ENCODE measurements around the gene FBN1.
A peak's percentile ranks its signal among the peaks of the same experiment; 100 is the strongest.

Gene FBN1

GRCh38 chr15:48645558-48646330 lies at the start of gene FBN1:
Gene FBN1 (minus strand): TSS chr15:48645709. CDS start chr15:48644769, 940 bp downstream.
- peak; percentile 96 for DNase-seq

GRCh38 chr15:48693484-48693883 lies 48.0 kb upstream of the FBN1 start:
- peak; percentile 77 for DNase-seq

- no peak for DNase-seq
These were observed 43.0 kb upstream of the FBN1 start for GRCh38 chr15:48688493-48688892.

GRCh38 chr15:48683991-48684765 lies 38.7 kb upstream of the FBN1 start:
- DNase-seq = no peak

- peak; percentile 54 for DNase-seq
These were observed 37.6 kb upstream of the FBN1 start for GRCh38 chr15:48682942-48683651.

- DNase-seq = peak; percentile 59
These were observed 35.8 kb upstream of the FBN1 start for GRCh38 chr15:48681353-48681752.

- DNase-seq = peak; percentile 98
These were observed 35.3 kb upstream of the FBN1 start for GRCh38 chr15:48680841-48681240.

- peak; percentile 46 for DNase-seq
These were observed 34.4 kb upstream of the FBN1 start for GRCh38 chr15:48679952-48680351.

GRCh38 chr15:48678851-48679250 lies 33.3 kb upstream of the FBN1 start:
- no peak for DNase-seq

- DNase-seq = no peak
These were observed 32.3 kb upstream of the FBN1 start for GRCh38 chr15:48677821-48678220.

GRCh38 chr15:48675436-48675835 lies 29.9 kb upstream of the FBN1 start:
- DNase-seq = peak; percentile 51

- peak; percentile 85 for DNase-seq
These were observed 29.4 kb upstream of the FBN1 start for GRCh38 chr15:48674876-48675275.

GRCh38 chr15:48672206-48672605 lies 26.7 kb upstream of the FBN1 start:
- DNase-seq = no peak

GRCh38 chr15:48671103-48672022 lies 25.9 kb upstream of the FBN1 start:
- DNase-seq = peak; percentile 95

- DNase-seq = peak; percentile 76
These were observed 22.2 kb upstream of the FBN1 start for GRCh38 chr15:48667701-48668100.

GRCh38 chr15:48664436-48664835 lies 18.9 kb upstream of the FBN1 start:
- DNase-seq = no peak

GRCh38 chr15:48657950-48658591 lies 12.6 kb upstream of the FBN1 start:
- no peak for DNase-seq

GRCh38 chr15:48654801-48655200 lies 9.3 kb upstream of the FBN1 start:
- no peak for DNase-seq

- DNase-seq = no peak
These were observed 8.6 kb upstream of the FBN1 start for GRCh38 chr15:48653913-48654670.

GRCh38 chr15:48653216-48653615 lies 7.7 kb upstream of the FBN1 start:
- no peak for DNase-seq

- no peak for DNase-seq
These were observed 7.1 kb upstream of the FBN1 start for GRCh38 chr15:48652510-48653076.
